Caco-2 (cell line): ENCODE measurements around the gene STK32C. TPM values are rescaled to one million over a fixed set of nuclear protein-coding genes. Genes with fewer than 3 reads are reported as not detected.
A peak's percentile ranks its signal among the peaks of the same experiment; 100 is the strongest.
"Not testable (repeated sequence)": the region's sequence is repeated elsewhere in the genome, so short reads cannot be mapped to it uniquely, and the experiment has no call there.

ENCODE experiments used
- BruUV-seq: library from RNA; stranded (reverse); fragments of 400-500 nt; replicated peaks from 2 replicates; lab custom pipeline; 2021; lab: Mats Ljungman, UMichigan
- CTCF ChIA-PET: fragments of 300-600 bp; sonication (Branson Sonifier 250); formaldehyde crosslinking; loops from one replicate; lab custom pipeline; 2022; ENCODE audit warnings: antibody characterized with exemption; lab: Charles Lee
- POLR2A ChIA-PET: fragments of 300-600 bp; sonication (Branson Sonifier 250); formaldehyde crosslinking; loops from one replicate; lab custom pipeline; 2022; ENCODE audit warnings: antibody characterized with exemption; lab: Charles Lee
- DNase-seq, 2 experiments: peaks; one replicate each; pipeline versions ENCODE4 v3.0.0 to v3.0.0-alpha.2; 2020 to 2022
- H3K27me3 ChIP-seq: replicated peaks from 2 replicates; pipeline ENCODE4 v1.6.0; 2011; ENCODE audit warnings: low read length; ENCODE audit not compliant: control insufficient read depth, insufficient read depth
- H3K36me3 ChIP-seq: 2 replicates; pipeline ENCODE4 v1.5.1; 2011; ENCODE audit warnings: low read length; ENCODE audit not compliant: control insufficient read depth, insufficient read depth
- H3K4me1 ChIP-seq: fragments of 250-450 bp; sonication (Bioruptor Pico); 2 replicates; pipeline ENCODE4 v1.5.1; 2020; ENCODE audit warnings: mild to moderate bottlenecking
- H3K4me3 ChIP-seq: 2 replicates; pipeline ENCODE4 v1.5.1; 2011; ENCODE audit warnings: low read depth, mild to moderate bottlenecking, control low read depth, low read length
- H3K9me3 ChIP-seq: fragments of 250-450 bp; sonication (Bioruptor Pico); 2 replicates; pipeline ENCODE4 v1.5.1; 2020; ENCODE audit warnings: mild to moderate bottlenecking, moderate library complexity
- H3K27ac Mint-ChIP-seq: one replicate; pipeline ENCODE4 v1.8.0; 2022; ENCODE audit warnings: mixed read lengths; ENCODE audit not compliant: unreplicated experiment
- H3K27me3 Mint-ChIP-seq: one replicate; pipeline ENCODE4 v1.8.0; 2022; ENCODE audit warnings: mixed read lengths; ENCODE audit not compliant: insufficient read depth, unreplicated experiment
- H3K36me3 Mint-ChIP-seq: one replicate; pipeline ENCODE4 v1.8.0; 2022; ENCODE audit warnings: mild to moderate bottlenecking, mixed read lengths; ENCODE audit not compliant: insufficient read depth, unreplicated experiment
- H3K4me1 Mint-ChIP-seq: one replicate; pipeline ENCODE4 v1.8.0; 2022; ENCODE audit warnings: low read depth, mixed read lengths; ENCODE audit not compliant: unreplicated experiment
- H3K4me3 Mint-ChIP-seq: one replicate; pipeline ENCODE4 v1.8.0; 2022; ENCODE audit warnings: mild to moderate bottlenecking, moderate library complexity, mixed read lengths; ENCODE audit not compliant: unreplicated experiment
- H3K9me3 Mint-ChIP-seq: one replicate; pipeline ENCODE4 v1.8.0; 2022; ENCODE audit warnings: mixed read lengths; ENCODE audit not compliant: unreplicated experiment
- intact Hi-C: fragments of 100-400 bp; cut with micrococcal nuclease; formaldehyde crosslinking; loops from one replicate; pipeline ENCODE4 v1.10.0; 2022; ENCODE audit not compliant: unreplicated experiment
- total RNA-seq: library from RNA; stranded (reverse); gene quantifications from 2 replicates; pipeline ENCODE4 v1.2.3, GENCODE V29; 2022
- TF ChIP-seq, protein P1 (sequence below), 2 experiments: fragments of 200-600 bp in 1 of 2; IDR thresholded peaks; 1 replicate in 1 of 2; 2 replicates in 1 of 2; pipeline versions ENCODE4 v1.5.1 to v1.8.0; 2011 to 2022; ENCODE audit warnings: antibody characterized with exemption in 1 of 2, control low read depth in 1 of 2, inconsistent platforms in 1 of 2, low read depth in 1 of 2, low read length in 1 of 2, mild to moderate bottlenecking in 1 of 2, moderate library complexity in 1 of 2; ENCODE audit not compliant: insufficient read depth in 1 of 2, severe bottlenecking in 1 of 2, unreplicated experiment in 1 of 2

The STK32C gene
- total RNA-seq, 1 experiment from 2014 or later, result 13.3 TPM

DNA sequence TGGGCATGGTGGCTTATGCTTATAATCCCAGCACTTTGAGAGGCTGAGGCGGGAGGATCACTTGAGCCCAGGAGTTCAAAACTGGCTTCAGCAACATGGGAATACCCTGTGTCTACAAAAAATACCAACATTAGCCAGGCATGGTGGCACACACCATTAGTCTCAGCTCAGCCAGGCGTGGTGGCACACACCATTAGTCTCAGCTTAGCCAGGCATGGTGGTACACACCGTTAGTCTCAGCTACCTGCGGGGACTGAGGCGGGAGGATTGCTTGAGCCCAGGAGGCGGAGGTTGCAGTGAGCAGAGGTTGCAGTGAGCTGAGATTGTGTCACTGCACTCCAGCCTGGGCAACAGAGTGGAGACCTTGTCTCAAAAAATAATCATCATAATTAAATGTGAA is 33.3 kb upstream of the STK32C start:
- Mint-ChIP-seq H3K4me3 (no peak overlapping the region), H3K27ac (no peak overlapping the region), H3K4me1 (peaks cover 15% of the 10 kb centered on the region), H3K9me3 (no peaks in the 10 kb centered on the region), H3K36me3 (peaks cover 9% of the 10 kb centered on the region), H3K27me3 (no peaks in the 10 kb centered on the region)
- ChIA-PET CTCF (no interaction called here), POLR2A (no interaction called here)
- Histone ChIP-seq H3K4me1 (peaks cover 9% of the 10 kb centered on the region; the same call in 1 of the 2 replicates), H3K36me3 (no peaks in the 10 kb centered on the region), H3K27me3 (no peaks in the 10 kb centered on the region), H3K9me3 (no peaks in the 10 kb centered on the region), H3K4me3 (no peak overlapping the region)
- BruUV-seq, result no TSS peak
- intact Hi-C loops, result no loop called here
- DNase-seq, result no peak
- TF ChIP-seq, protein P1, sequence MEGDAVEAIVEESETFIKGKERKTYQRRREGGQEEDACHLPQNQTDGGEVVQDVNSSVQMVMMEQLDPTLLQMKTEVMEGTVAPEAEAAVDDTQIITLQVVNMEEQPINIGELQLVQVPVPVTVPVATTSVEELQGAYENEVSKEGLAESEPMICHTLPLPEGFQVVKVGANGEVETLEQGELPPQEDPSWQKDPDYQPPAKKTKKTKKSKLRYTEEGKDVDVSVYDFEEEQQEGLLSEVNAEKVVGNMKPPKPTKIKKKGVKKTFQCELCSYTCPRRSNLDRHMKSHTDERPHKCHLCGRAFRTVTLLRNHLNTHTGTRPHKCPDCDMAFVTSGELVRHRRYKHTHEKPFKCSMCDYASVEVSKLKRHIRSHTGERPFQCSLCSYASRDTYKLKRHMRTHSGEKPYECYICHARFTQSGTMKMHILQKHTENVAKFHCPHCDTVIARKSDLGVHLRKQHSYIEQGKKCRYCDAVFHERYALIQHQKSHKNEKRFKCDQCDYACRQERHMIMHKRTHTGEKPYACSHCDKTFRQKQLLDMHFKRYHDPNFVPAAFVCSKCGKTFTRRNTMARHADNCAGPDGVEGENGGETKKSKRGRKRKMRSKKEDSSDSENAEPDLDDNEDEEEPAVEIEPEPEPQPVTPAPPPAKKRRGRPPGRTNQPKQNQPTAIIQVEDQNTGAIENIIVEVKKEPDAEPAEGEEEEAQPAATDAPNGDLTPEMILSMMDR (IDR thresholded peaks at IDR 0.05; ENCODE audit: insufficient read depth in 1 of 2, low read depth in 1 of 2, low read length in 1 of 2, severe bottlenecking in 1 of 2, unreplicated experiment in 1 of 2), result no peak

DNA sequence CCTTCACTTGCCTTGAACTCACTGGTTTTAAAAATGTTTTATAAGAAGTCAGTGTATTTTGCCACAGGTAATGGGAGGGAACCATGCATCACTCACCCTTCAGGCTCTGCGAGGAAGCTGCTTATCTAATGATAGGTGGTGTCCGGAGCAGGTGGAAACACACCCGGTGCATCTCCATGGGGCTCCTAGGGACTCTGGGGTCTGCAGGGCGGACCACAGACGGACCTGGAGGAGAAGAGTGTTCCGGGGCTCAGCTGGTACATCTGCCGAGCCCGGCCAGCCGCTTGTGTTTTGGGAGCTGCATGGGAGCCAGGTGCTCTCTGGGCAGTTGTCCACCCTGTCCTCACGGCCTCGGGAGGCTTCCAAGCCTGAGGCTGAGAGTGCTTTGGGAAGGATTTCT is 31.5 kb upstream of the STK32C start:
- no peak overlapping the region for H3K27ac Mint-ChIP-seq
- CTCF ChIA-PET, result no interaction called here

DNA sequence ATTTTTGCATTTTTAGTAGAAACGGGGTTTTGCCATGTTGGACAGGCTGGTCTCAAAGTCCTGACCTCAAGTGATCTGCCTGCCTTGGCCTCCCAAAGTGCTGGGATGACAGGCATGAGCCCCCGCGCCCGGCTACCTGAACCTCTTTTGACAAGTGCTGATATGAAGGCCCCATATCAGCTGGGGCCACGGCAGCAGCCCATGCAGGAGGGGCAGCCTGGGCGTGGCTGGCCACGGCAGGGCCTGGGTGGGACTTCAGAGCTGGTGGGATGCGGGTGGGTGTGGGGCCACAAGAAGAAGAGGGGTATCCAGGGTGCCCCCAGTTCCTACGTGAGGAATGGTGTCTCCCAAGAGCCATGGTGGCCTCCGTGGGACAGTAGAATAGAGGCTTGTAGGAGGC is 31.1 kb upstream of the STK32C start:
- Histone ChIP-seq H3K36me3 (no peaks in the 10 kb centered on the region), H3K4me1 (peaks cover 11% of the 10 kb centered on the region; the same call in 1 of the 2 replicates), H3K27me3 (no peaks in the 10 kb centered on the region), H3K4me3 (no peak overlapping the region), H3K9me3 (no peaks in the 10 kb centered on the region)
- ChIA-PET CTCF (no interaction called here), POLR2A (no interaction called here)
- DNase-seq, result no peak
- intact Hi-C loops, result loop anchor here (5.0 kb wide), 1 partner anchor 253 kb away; no protein-coding TSS in a partner anchor
- peaks cover 19% of the 10 kb centered on the region for H3K36me3 Mint-ChIP-seq
- no peak overlapping the region for H3K27ac Mint-ChIP-seq
- H3K4me1 Mint-ChIP-seq, result peaks cover 20% of the 10 kb centered on the region
- no peaks in the 10 kb centered on the region for H3K27me3 Mint-ChIP-seq
- H3K4me3 Mint-ChIP-seq, result no peak overlapping the region
- BruUV-seq, result no TSS peak
- no peaks in the 10 kb centered on the region for H3K9me3 Mint-ChIP-seq
- TF ChIP-seq, protein P1 (IDR thresholded peaks at IDR 0.05; ENCODE audit: insufficient read depth in 1 of 2, low read depth in 1 of 2, low read length in 1 of 2, severe bottlenecking in 1 of 2, unreplicated experiment in 1 of 2), result no peak

More for the DNA sequence above, 31.5 kb upstream of the STK32C start:
- BruUV-seq, result no TSS peak
- intact Hi-C loops, result loop anchor here (5.0 kb wide), 1 partner anchor 253 kb away; no protein-coding TSS in a partner anchor
- Mint-ChIP-seq H3K4me3 (no peak overlapping the region), H3K36me3 (peaks cover 19% of the 10 kb centered on the region), H3K27me3 (no peaks in the 10 kb centered on the region), H3K4me1 (peaks cover 20% of the 10 kb centered on the region), H3K9me3 (no peaks in the 10 kb centered on the region)
- DNase-seq, result no peak
- Histone ChIP-seq H3K27me3 (no peaks in the 10 kb centered on the region), H3K36me3 (no peaks in the 10 kb centered on the region), H3K4me3 (no peak overlapping the region), H3K4me1 (peaks cover 11% of the 10 kb centered on the region; the same call in 1 of the 2 replicates), H3K9me3 (no peaks in the 10 kb centered on the region)
- POLR2A ChIA-PET, result no interaction called here
- TF ChIP-seq, protein P1 (IDR thresholded peaks at IDR 0.05; ENCODE audit: insufficient read depth in 1 of 2, low read depth in 1 of 2, low read length in 1 of 2, severe bottlenecking in 1 of 2, unreplicated experiment in 1 of 2), result no peak

DNA sequence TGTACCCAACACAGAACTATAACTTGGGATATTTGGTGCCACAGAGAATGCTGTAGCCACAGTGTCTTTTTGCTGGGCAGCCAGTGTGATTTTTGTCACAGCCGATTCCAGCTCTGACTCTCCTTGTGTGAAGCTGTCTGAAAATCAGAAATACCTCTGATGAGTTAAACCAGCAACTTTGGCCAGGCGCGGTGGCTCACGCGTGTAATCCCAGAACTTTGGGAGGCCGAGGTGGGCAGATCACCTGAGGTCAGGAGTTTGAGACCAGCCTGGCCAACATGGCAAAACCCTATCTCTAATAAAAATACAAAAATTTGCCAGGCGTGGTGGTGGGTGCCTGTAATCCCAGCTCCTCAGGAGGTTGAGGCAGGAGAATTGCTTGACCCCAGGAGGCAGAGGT is 30.1 kb upstream of the STK32C start:
- intact Hi-C loops, result loop anchor here (5.0 kb wide), 1 partner anchor 254 kb away; no protein-coding TSS in a partner anchor
- CTCF ChIA-PET, POLR2A ChIA-PET, H3K9me3 ChIP-seq, H3K36me3 ChIP-seq, H3K27me3 ChIP-seq, H3K27me3 Mint-ChIP-seq, BruUV-seq, H3K9me3 Mint-ChIP-seq, DNase-seq: not testable (repeated sequence)
- H3K27ac Mint-ChIP-seq, result peak overlapping the region; percentile 82
- peaks cover 23% of the 10 kb centered on the region for H3K36me3 Mint-ChIP-seq
- peaks cover 20% of the 10 kb centered on the region for H3K4me1 Mint-ChIP-seq
- H3K4me3 Mint-ChIP-seq, result peak overlapping the region; percentile 74
- peak overlapping the region; percentile 39 for H3K4me3 ChIP-seq
- peaks cover 11% of the 10 kb centered on the region; the same call in 1 of the 2 replicates for H3K4me1 ChIP-seq
